GM12878 (cell line): ENCODE measurements around the gene PRF1.

ENCODE experiments used
- EZH2 ChIP-seq: IDR thresholded peaks from 2 replicates; pipeline ENCODE4 v1.6.1; 2012; ENCODE audit warnings: low read depth, mild to moderate bottlenecking, control low read depth, inconsistent platforms, low read length, borderline replicate concordance; ENCODE audit not compliant: control insufficient read depth
- POLR2A ChIP-seq: IDR thresholded peaks from 2 replicates; pipeline ENCODE4 v1.6.1; 2011; ENCODE audit warnings: low read depth, mild to moderate bottlenecking, low read length
- SMC3 ChIP-seq: IDR thresholded peaks from 2 replicates; pipeline ENCODE4 v1.6.1; 2011; ENCODE audit warnings: low read length, improper control_type of control experiment, borderline replicate concordance
- SP1 ChIP-seq: IDR thresholded peaks from one replicate; pipeline ENCODE4 v1.6.1; 2011; ENCODE audit warnings: low read depth, low read length
- SREBF2 ChIP-seq: IDR thresholded peaks from 2 replicates; pipeline ENCODE4 v1.6.1; 2012; ENCODE audit warnings: mild to moderate bottlenecking, low read length
- ZNF384 ChIP-seq: IDR thresholded peaks from 2 replicates; pipeline ENCODE4 v1.6.1; 2012; ENCODE audit warnings: low read depth, mild to moderate bottlenecking, low read length, improper control_type of control experiment, borderline replicate concordance
- TF ChIP-seq, protein P1 (sequence below), 3 experiments: IDR thresholded peaks in 2 of 3; conservative IDR thresholded peaks in 1 of 3; 2 replicates each; pipeline ENCODE4 v1.5.1; 2011; ENCODE audit warnings: low read depth in 3 of 3, low read length in 3 of 3, mild to moderate bottlenecking in 3 of 3, control low read depth in 2 of 3, moderate library complexity in 2 of 3, inconsistent platforms in 1 of 3, mixed read lengths in 1 of 3; ENCODE audit not compliant: control insufficient read depth in 2 of 3, insufficient read depth in 1 of 3; ENCODE audit errors: extremely low read depth in 1 of 3
- TF ChIP-seq, protein P2 (sequence below): IDR thresholded peaks from 2 replicates; pipeline ENCODE4 v1.6.1; 2011; ENCODE audit warnings: low read depth, low read length, improper control_type of control experiment, borderline replicate concordance

GRCh38 chr10:70615784-70616522 is 13.4 kb upstream of the PRF1 start:
- TF ChIP-seq SMC3, result no peak
- TF ChIP-seq, protein P1, sequence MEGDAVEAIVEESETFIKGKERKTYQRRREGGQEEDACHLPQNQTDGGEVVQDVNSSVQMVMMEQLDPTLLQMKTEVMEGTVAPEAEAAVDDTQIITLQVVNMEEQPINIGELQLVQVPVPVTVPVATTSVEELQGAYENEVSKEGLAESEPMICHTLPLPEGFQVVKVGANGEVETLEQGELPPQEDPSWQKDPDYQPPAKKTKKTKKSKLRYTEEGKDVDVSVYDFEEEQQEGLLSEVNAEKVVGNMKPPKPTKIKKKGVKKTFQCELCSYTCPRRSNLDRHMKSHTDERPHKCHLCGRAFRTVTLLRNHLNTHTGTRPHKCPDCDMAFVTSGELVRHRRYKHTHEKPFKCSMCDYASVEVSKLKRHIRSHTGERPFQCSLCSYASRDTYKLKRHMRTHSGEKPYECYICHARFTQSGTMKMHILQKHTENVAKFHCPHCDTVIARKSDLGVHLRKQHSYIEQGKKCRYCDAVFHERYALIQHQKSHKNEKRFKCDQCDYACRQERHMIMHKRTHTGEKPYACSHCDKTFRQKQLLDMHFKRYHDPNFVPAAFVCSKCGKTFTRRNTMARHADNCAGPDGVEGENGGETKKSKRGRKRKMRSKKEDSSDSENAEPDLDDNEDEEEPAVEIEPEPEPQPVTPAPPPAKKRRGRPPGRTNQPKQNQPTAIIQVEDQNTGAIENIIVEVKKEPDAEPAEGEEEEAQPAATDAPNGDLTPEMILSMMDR (IDR thresholded peaks at IDR 0.05 in 2 of 3, conservative IDR thresholded peaks at IDR 0.05 in 1 of 3; ENCODE audit: control insufficient read depth in 2 of 3, extremely low read depth in 1 of 3, insufficient read depth in 1 of 3, low read depth in 3 of 3, low read length in 3 of 3), result no peak
- no peak for TF ChIP-seq ZNF384
- TF ChIP-seq POLR2A, result no peak
- TF ChIP-seq, protein P2, sequence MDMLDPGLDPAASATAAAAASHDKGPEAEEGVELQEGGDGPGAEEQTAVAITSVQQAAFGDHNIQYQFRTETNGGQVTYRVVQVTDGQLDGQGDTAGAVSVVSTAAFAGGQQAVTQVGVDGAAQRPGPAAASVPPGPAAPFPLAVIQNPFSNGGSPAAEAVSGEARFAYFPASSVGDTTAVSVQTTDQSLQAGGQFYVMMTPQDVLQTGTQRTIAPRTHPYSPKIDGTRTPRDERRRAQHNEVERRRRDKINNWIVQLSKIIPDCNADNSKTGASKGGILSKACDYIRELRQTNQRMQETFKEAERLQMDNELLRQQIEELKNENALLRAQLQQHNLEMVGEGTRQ, result no peak
- no peak for TF ChIP-seq EZH2
- TF ChIP-seq SREBF2, result no peak
- TF ChIP-seq SP1, result no peak
